OCI-LY7 (cell line): ENCODE results near the gene SRP9. TPM values are rescaled to one million over a fixed set of nuclear protein-coding genes. Genes with fewer than 3 reads are reported as not detected.

Experiments used
- BruUV-seq: library from RNA; stranded (reverse); fragments of 400-500 nt; replicated peaks from 2 replicates; lab custom pipeline; 2021; lab: Mats Ljungman, UMichigan
- CTCF ChIA-PET: fragments of 300-600 bp; sonication (Branson Sonifier 250); formaldehyde crosslinking; loops from one replicate; lab custom pipeline; 2022; ENCODE audit warnings: antibody characterized with exemption; ENCODE audit not compliant: unreplicated experiment; lab: Charles Lee
- POLR2A ChIA-PET: fragments of 300-600 bp; sonication (Branson Sonifier 250); formaldehyde crosslinking; loops from one replicate; lab custom pipeline; 2022; ENCODE audit warnings: antibody characterized with exemption; lab: Charles Lee
- DNase-seq: peaks from one replicate; pipeline ENCODE4 v3.0.0-alpha.2; 2015; ENCODE audit warnings: low spot score
- H2AFZ ChIP-seq: fragments of 200-600 bp; sonication (generic), shearing (Covaris generic); 2 replicates; pipeline ENCODE4 v1.6.1; 2014; ENCODE audit warnings: mild to moderate bottlenecking, antibody characterized with exemption, low read length, moderate library complexity
- H3K27ac ChIP-seq: fragments of 200-600 bp; sonication (generic); 2 replicates; pipeline ENCODE4 v1.5.1; 2014; ENCODE audit warnings: mixed run types, low read depth, mild to moderate bottlenecking, moderate library complexity, low read length, inconsistent platforms; ENCODE audit not compliant: poor library complexity, severe bottlenecking
- H3K36me3 ChIP-seq: fragments of 200-600 bp; sonication (generic); 2 replicates; pipeline ENCODE4 v1.6.1; 2014; ENCODE audit warnings: mild to moderate bottlenecking, antibody characterized with exemption, low read length, moderate library complexity, mixed read lengths; ENCODE audit not compliant: insufficient read depth
- H3K4me1 ChIP-seq: fragments of 200-600 bp; sonication (generic); 2 replicates; pipeline ENCODE4 v1.5.1; 2014; ENCODE audit warnings: mild to moderate bottlenecking, low read length; ENCODE audit not compliant: insufficient read depth, poor library complexity, severe bottlenecking
- H3K4me2 ChIP-seq: fragments of 200-600 bp; sonication (generic); 2 replicates; pipeline ENCODE4 v1.6.1; 2014; ENCODE audit warnings: mild to moderate bottlenecking, low read length
- H3K4me3 ChIP-seq: fragments of 200-600 bp; sonication (generic); 2 replicates; pipeline ENCODE4 v1.5.1; 2014; ENCODE audit warnings: mild to moderate bottlenecking, low read depth, low read length; ENCODE audit not compliant: poor library complexity, severe bottlenecking
- H3K79me2 ChIP-seq: fragments of 200-600 bp; sonication (generic); 2 replicates; pipeline ENCODE4 v1.6.1; 2016; ENCODE audit warnings: low read depth, mild to moderate bottlenecking, low read length, moderate library complexity, mixed read lengths; ENCODE audit not compliant: insufficient read depth
- H3K9me2 ChIP-seq: fragments of 200-600 bp; sonication (generic); 2 replicates; pipeline ENCODE4 v1.6.1; 2016; ENCODE audit warnings: mild to moderate bottlenecking, low read length, mixed read lengths; ENCODE audit not compliant: insufficient read depth
- H3K9me3 ChIP-seq: fragments of 200-600 bp; sonication (generic); 2 replicates; pipeline ENCODE4 v1.6.1; 2014; ENCODE audit warnings: mild to moderate bottlenecking, mixed run types, low read length, mixed read lengths
- H4K20me1 ChIP-seq: fragments of 200-600 bp; sonication (generic); 2 replicates; pipeline ENCODE4 v1.6.1; 2014; ENCODE audit warnings: mild to moderate bottlenecking, antibody characterized with exemption, low read length, moderate library complexity, mixed read lengths; ENCODE audit not compliant: insufficient read depth
- CTCF ChIP-seq: fragments of 200-600 bp; sonication (generic); conservative IDR thresholded peaks from 2 replicates; pipeline ENCODE4 v1.5.1; 2014; ENCODE audit warnings: mild to moderate bottlenecking, antibody characterized with exemption, low read length, moderate library complexity, mixed read lengths
- EZH2phosphoT487 ChIP-seq: fragments of 200-600 bp; sonication (generic); IDR thresholded peaks from 2 replicates; pipeline ENCODE4 v1.6.1; 2018; ENCODE audit warnings: low read depth, borderline replicate concordance, mild to moderate bottlenecking, mixed run types, antibody characterized with exemption, low read length, moderate library complexity, mixed read lengths
- intact Hi-C: fragments of 100-400 bp; cut with micrococcal nuclease; formaldehyde crosslinking; loops from one replicate; pipeline ENCODE4 v1.10.0; 2022; ENCODE audit not compliant: unreplicated experiment
- total RNA-seq, 2 experiments: library from RNA; depleted of rRNA in 1 of 2; stranded (reverse); fragments of >200 nt in 1 of 2; shearing (Covaris generic) in 1 of 2; gene quantifications; 2 replicates each; pipeline ENCODE4 v1.2.3, GENCODE V29; 2014 to 2022

SRP9 gene
- total RNA-seq, 2 experiments from 2014 or later, result 221 to 306 TPM

GRCh38 chr1:225816643-225817538 lies 39.3 kb downstream of the SRP9 start:
- Histone ChIP-seq H4K20me1 (no peaks in the 10 kb centered on the region), H3K9me3 (no peaks in the 10 kb centered on the region), H3K4me3 (no peak overlapping the region), H3K4me1 (peaks cover 4% of the 10 kb centered on the region), H3K36me3 (no peaks in the 10 kb centered on the region), H3K79me2 (no peaks in the 10 kb centered on the region), H2AFZ (no peak overlapping the region), H3K4me2 (no peak overlapping the region), H3K9me2 (no peaks in the 10 kb centered on the region), H3K27ac (no peak overlapping the region)
- ChIA-PET POLR2A (no interaction called here), CTCF (no interaction called here)
- no TSS peak for BruUV-seq
- intact Hi-C loops, result no loop called here
- no peak for DNase-seq
- TF ChIP-seq CTCF (no peak), EZH2phosphoT487 (no peak)

GRCh38 chr1:225817611-225818061 lies 40.0 kb downstream of the SRP9 start:
- no peaks in the 10 kb centered on the region for H3K36me3 ChIP-seq
- ChIA-PET CTCF (no interaction called here), POLR2A (interaction anchor here (1.1 kb wide), 2 partner anchors 18 to 53 kb away, joined by 3 read pairs; no protein-coding TSS in a partner anchor)
- H3K9me3 ChIP-seq, result no peaks in the 10 kb centered on the region
- no peak overlapping the region for H3K27ac ChIP-seq
- intact Hi-C loops, result no loop called here
- no peak overlapping the region for H3K4me3 ChIP-seq
- TF ChIP-seq EZH2phosphoT487 (no peak), CTCF (no peak)
- DNase-seq, result no peak
- H3K4me1 ChIP-seq, result peaks cover 4% of the 10 kb centered on the region
- H3K79me2 ChIP-seq, result no peaks in the 10 kb centered on the region
- no TSS peak for BruUV-seq
- no peaks in the 10 kb centered on the region for H3K9me2 ChIP-seq
- H3K4me2 ChIP-seq, result no peak overlapping the region
- H2AFZ ChIP-seq, result no peak overlapping the region
- no peaks in the 10 kb centered on the region for H4K20me1 ChIP-seq

- Histone ChIP-seq H2AFZ (no peak overlapping the region), H3K4me3 (no peak overlapping the region), H3K79me2 (no peaks in the 10 kb centered on the region), H3K9me3 (no peaks in the 10 kb centered on the region), H4K20me1 (no peaks in the 10 kb centered on the region), H3K4me2 (no peak overlapping the region), H3K4me1 (peaks cover 4% of the 10 kb centered on the region), H3K36me3 (no peaks in the 10 kb centered on the region), H3K27ac (no peak overlapping the region), H3K9me2 (no peaks in the 10 kb centered on the region)
- no peak for DNase-seq
- POLR2A ChIA-PET, result interaction anchor here (0.6 to 1.1 kb wide), 4 partner anchors 19 to 294 kb away, joined by 3 read pairs; no protein-coding TSS in a partner anchor
- intact Hi-C loops, result no loop called here
- CTCF ChIA-PET, result no interaction called here
- BruUV-seq, result no TSS peak
- no peak for TF ChIP-seq CTCF
- no peak for TF ChIP-seq EZH2phosphoT487
Measured at GRCh38 chr1:225818229-225818628, 40.6 kb downstream of the SRP9 start.
